Measurements from ENCODE around the gene THEMIS. TPM values are rescaled to one million over a fixed set of nuclear protein-coding genes. Genes with fewer than 3 reads are reported as not detected.

Gene THEMIS
- total RNA-seq, 1 donor from 2014 or later, result not detected

DNA sequence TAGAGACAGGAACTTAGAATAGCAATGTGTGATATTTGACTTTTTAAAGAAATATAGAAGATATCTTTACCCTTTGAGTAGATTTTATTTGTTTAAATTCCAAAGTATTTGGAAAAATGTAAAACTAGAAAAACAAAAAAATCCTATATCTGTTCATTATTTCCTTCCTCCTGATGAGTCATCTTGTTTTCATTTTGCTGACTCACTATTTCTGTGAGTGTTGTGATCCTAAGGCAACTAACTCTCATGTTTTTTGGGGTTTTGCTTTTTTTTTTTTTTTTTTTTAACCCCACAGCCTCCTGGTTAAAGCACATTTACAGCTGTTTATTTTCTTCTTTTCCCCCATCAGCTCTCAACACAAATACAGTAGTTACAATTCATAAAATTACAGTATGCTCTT is 37.8 kb upstream of the THEMIS start:
- Histone ChIP-seq H3K4me2 (no peak overlapping the region), H3K36me3 (no peaks in the 10 kb centered on the region), H3K4me1 (no peaks in the 10 kb centered on the region), H2AFZ (replicated peaks) (no peak overlapping the region), H3K4me3 (no peak overlapping the region), H3K9me3 (ENCODE audit: low read depth) (no peaks in the 10 kb centered on the region), H3K9ac (no peak overlapping the region), H3F3A (ENCODE audit: low read depth) (no peaks in the 10 kb centered on the region), H4K20me1 (ENCODE audit: low read depth) (no peaks in the 10 kb centered on the region), H3K27ac (no peak overlapping the region), H3K27me3 (no peaks in the 10 kb centered on the region), H3K79me2 (ENCODE audit: low read depth) (no peaks in the 10 kb centered on the region)
- no peak for TF ChIP-seq EZH2phosphoT487 (IDR thresholded peaks at IDR 0.05)
- no peak for TF ChIP-seq EZH2 (IDR thresholded peaks at IDR 0.05)
- DNase-seq (ENCODE audit: low spot score), result no peak
- H3K9me3 Mint-ChIP-seq, result no peaks in the 10 kb centered on the region
- no peak overlapping the region for H3K4me3 Mint-ChIP-seq
- H3K4me1 Mint-ChIP-seq, result peaks cover 7% of the 10 kb centered on the region
- no peak overlapping the region for H3K27ac Mint-ChIP-seq
- H3K36me3 Mint-ChIP-seq, result no peaks in the 10 kb centered on the region
- H3K27me3 Mint-ChIP-seq (ENCODE audit: insufficient read depth, low read depth), result no peaks in the 10 kb centered on the region

GRCh38 chr6:127937747-127938146 is 36.9 kb upstream of the THEMIS start:
- Histone ChIP-seq H3K27me3 (no peaks in the 10 kb centered on the region), H3K79me2 (ENCODE audit: low read depth) (no peaks in the 10 kb centered on the region), H4K20me1 (ENCODE audit: low read depth) (no peaks in the 10 kb centered on the region), H3F3A (ENCODE audit: low read depth) (no peaks in the 10 kb centered on the region), H3K36me3 (no peaks in the 10 kb centered on the region), H3K9me3 (ENCODE audit: low read depth) (no peaks in the 10 kb centered on the region), H3K4me1 (no peaks in the 10 kb centered on the region), H3K9ac (no peak overlapping the region), H3K4me3 (no peak overlapping the region), H3K4me2 (no peak overlapping the region), H2AFZ (replicated peaks) (no peak overlapping the region), H3K27ac (no peak overlapping the region)
- Mint-ChIP-seq H3K36me3 (no peaks in the 10 kb centered on the region), H3K27me3 (ENCODE audit: insufficient read depth, low read depth) (no peaks in the 10 kb centered on the region), H3K4me1 (peaks cover 7% of the 10 kb centered on the region), H3K27ac (no peak overlapping the region), H3K4me3 (no peak overlapping the region), H3K9me3 (peaks cover 3% of the 10 kb centered on the region)
- no peak for DNase-seq (ENCODE audit: low spot score)
- TF ChIP-seq EZH2 (IDR thresholded peaks at IDR 0.05), result no peak
- TF ChIP-seq, protein P1, sequence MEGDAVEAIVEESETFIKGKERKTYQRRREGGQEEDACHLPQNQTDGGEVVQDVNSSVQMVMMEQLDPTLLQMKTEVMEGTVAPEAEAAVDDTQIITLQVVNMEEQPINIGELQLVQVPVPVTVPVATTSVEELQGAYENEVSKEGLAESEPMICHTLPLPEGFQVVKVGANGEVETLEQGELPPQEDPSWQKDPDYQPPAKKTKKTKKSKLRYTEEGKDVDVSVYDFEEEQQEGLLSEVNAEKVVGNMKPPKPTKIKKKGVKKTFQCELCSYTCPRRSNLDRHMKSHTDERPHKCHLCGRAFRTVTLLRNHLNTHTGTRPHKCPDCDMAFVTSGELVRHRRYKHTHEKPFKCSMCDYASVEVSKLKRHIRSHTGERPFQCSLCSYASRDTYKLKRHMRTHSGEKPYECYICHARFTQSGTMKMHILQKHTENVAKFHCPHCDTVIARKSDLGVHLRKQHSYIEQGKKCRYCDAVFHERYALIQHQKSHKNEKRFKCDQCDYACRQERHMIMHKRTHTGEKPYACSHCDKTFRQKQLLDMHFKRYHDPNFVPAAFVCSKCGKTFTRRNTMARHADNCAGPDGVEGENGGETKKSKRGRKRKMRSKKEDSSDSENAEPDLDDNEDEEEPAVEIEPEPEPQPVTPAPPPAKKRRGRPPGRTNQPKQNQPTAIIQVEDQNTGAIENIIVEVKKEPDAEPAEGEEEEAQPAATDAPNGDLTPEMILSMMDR (IDR thresholded peaks at IDR 0.05), result no peak
- TF ChIP-seq EZH2phosphoT487 (IDR thresholded peaks at IDR 0.05), result no peak

DNA sequence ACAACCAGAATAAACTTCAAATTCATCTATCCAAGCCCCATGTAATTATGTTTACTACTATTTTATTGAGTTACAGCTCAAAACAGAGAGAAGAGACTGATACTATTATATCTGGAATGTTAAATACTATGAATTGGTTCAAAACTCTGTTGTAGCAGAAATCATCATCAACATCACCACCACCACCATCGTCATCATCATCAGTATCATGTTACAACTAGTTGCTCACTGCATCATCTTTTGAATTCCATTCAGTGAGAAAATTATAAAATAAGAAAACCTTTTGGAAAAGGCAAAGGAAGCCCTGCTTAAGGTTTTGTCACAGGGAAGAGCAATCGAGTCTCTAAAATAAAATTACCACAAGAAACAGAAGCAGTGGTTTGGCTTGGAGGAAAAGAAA is 36.2 kb upstream of the THEMIS start:
- Mint-ChIP-seq H3K27ac (no peak overlapping the region), H3K4me1 (peaks cover 7% of the 10 kb centered on the region), H3K27me3 (ENCODE audit: insufficient read depth, low read depth) (no peaks in the 10 kb centered on the region), H3K4me3 (no peak overlapping the region), H3K36me3 (no peaks in the 10 kb centered on the region), H3K9me3 (peaks cover 3% of the 10 kb centered on the region)
- Histone ChIP-seq H3K9me3 (ENCODE audit: low read depth) (no peaks in the 10 kb centered on the region), H3K27ac (no peak overlapping the region), H3K9ac (no peak overlapping the region), H3K4me3 (no peak overlapping the region), H3K79me2 (ENCODE audit: low read depth) (no peaks in the 10 kb centered on the region), H3K4me1 (no peaks in the 10 kb centered on the region), H3K27me3 (no peaks in the 10 kb centered on the region), H3K4me2 (no peak overlapping the region), H2AFZ (replicated peaks) (no peak overlapping the region), H3K36me3 (no peaks in the 10 kb centered on the region), H3F3A (ENCODE audit: low read depth) (no peaks in the 10 kb centered on the region), H4K20me1 (ENCODE audit: low read depth) (no peaks in the 10 kb centered on the region)
- TF ChIP-seq, protein P1 (IDR thresholded peaks at IDR 0.05), result no peak
- TF ChIP-seq EZH2 (IDR thresholded peaks at IDR 0.05), result no peak
- no peak for TF ChIP-seq EZH2phosphoT487 (IDR thresholded peaks at IDR 0.05)
- no peak for DNase-seq (ENCODE audit: low spot score)

DNA sequence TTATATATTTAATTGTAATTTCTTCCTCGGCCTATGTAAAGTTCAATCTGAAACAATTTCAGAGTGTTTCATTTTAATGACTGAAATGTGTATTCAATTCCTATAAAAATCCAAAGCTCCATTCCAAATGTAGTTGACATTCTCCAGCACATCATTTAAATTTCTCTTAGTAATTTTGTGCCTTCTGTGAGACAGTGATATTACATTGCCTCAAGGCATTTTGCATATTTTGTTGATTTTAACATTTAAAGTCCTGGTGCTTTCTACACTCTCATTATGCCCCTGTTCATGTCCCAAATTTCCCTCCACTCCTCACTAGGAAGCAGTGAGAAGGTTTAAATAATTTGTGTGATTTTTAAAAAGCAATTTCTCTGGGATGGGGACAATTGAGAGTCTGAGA is 34.1 kb upstream of the THEMIS start:
- no peaks in the 10 kb centered on the region for H4K20me1 ChIP-seq (ENCODE audit: low read depth)
- no peak overlapping the region for H3K4me2 ChIP-seq
- H3K4me1 ChIP-seq, result no peaks in the 10 kb centered on the region
- DNase-seq (ENCODE audit: low spot score), result no peak
- H3F3A ChIP-seq (ENCODE audit: low read depth), result no peaks in the 10 kb centered on the region
- no peak overlapping the region for H3K27ac ChIP-seq
- H3K4me3 Mint-ChIP-seq, result no peak overlapping the region
- TF ChIP-seq EZH2 (IDR thresholded peaks at IDR 0.05) (no peak), EZH2phosphoT487 (IDR thresholded peaks at IDR 0.05) (no peak)
- TF ChIP-seq, protein P1 (IDR thresholded peaks at IDR 0.05), result no peak
- peaks cover 3% of the 10 kb centered on the region for H3K9me3 Mint-ChIP-seq
- no peak overlapping the region for H3K9ac ChIP-seq
- H3K4me3 ChIP-seq, result no peak overlapping the region
- no peaks in the 10 kb centered on the region for H3K27me3 ChIP-seq
- no peaks in the 10 kb centered on the region for H3K27me3 Mint-ChIP-seq (ENCODE audit: insufficient read depth, low read depth)
- no peaks in the 10 kb centered on the region for H3K36me3 Mint-ChIP-seq
- no peaks in the 10 kb centered on the region for H3K36me3 ChIP-seq
- H3K4me1 Mint-ChIP-seq, result peaks cover 2% of the 10 kb centered on the region
- no peak overlapping the region for H2AFZ ChIP-seq (replicated peaks)
- no peaks in the 10 kb centered on the region for H3K79me2 ChIP-seq (ENCODE audit: low read depth)
- no peak overlapping the region for H3K27ac Mint-ChIP-seq
- no peaks in the 10 kb centered on the region for H3K9me3 ChIP-seq (ENCODE audit: low read depth)
